Fibroblast of skin of back (primary cell): ENCODE data around the gene UBE2S. TPM values are rescaled to one million over a fixed set of nuclear protein-coding genes. Genes with fewer than 3 reads are reported as not detected.
"Not testable (repeated sequence)": the region's sequence is repeated elsewhere in the genome, so short reads cannot be mapped to it uniquely, and the experiment has no call there.

ENCODE experiments used
- DNase-seq: peaks from one replicate; pipeline ENCODE4 v3.0.0-alpha.2; 2013
- polyA plus RNA-seq, 2 experiments: library from polyadenylated mRNA; unstranded; fragments of 120-200 nt; gene quantifications; one replicate each; pipeline ENCODE4 v1.2.1, GENCODE V29; 2013; ENCODE audit not compliant: insufficient read length in 2 of 2

UBE2S gene
- 456 TPM for polyA plus RNA-seq (2013, experiment 1 of 2; ENCODE audit: insufficient read length)
- 78.2 TPM for polyA plus RNA-seq (2013, experiment 2 of 2; ENCODE audit: insufficient read length)

GRCh38 chr19:55407550-55407799, at the start of gene UBE2S:
TSS of gene UBE2S (minus strand) at chr19:55407788. CDS start at chr19:55407589, 199 bp downstream.
- not testable (repeated sequence) for DNase-seq

- DNase-seq = no peak
These were observed 48.8 kb upstream of the UBE2S start for GRCh38 chr19:55456347-55456746.

- no peak for DNase-seq
These were observed 48.1 kb upstream of the UBE2S start for GRCh38 chr19:55455576-55456235.

- peak; percentile 40 for DNase-seq
These were observed 47.2 kb upstream of the UBE2S start for GRCh38 chr19:55454787-55455243.

- DNase-seq = no peak
These were observed 46.1 kb upstream of the UBE2S start for GRCh38 chr19:55453511-55454260.

GRCh38 chr19:55452749-55453346, 45.3 kb upstream of the UBE2S start:
- DNase-seq = peak; percentile 81

- DNase-seq = no peak
These were observed 44.6 kb upstream of the UBE2S start for GRCh38 chr19:55451965-55452748.

- DNase-seq = no peak
These were observed 43.8 kb upstream of the UBE2S start for GRCh38 chr19:55451163-55451964.

GRCh38 chr19:55449469-55449868, 41.9 kb upstream of the UBE2S start:
- no peak for DNase-seq

GRCh38 chr19:55448175-55448490, 40.5 kb upstream of the UBE2S start:
- DNase-seq = not testable (repeated sequence)

GRCh38 chr19:55447421-55448174, 40.0 kb upstream of the UBE2S start:
- peak; percentile 50 for DNase-seq

GRCh38 chr19:55446060-55446459, 38.5 kb upstream of the UBE2S start:
- no peak for DNase-seq

- DNase-seq = no peak
These were observed 37.1 kb upstream of the UBE2S start for GRCh38 chr19:55444646-55445045.

GRCh38 chr19:55443824-55444480, 36.4 kb upstream of the UBE2S start:
- DNase-seq = no peak

GRCh38 chr19:55443045-55443823, 35.6 kb upstream of the UBE2S start, which contains the start of gene SHISA7:
TSS of gene SHISA7 (minus strand) at chr19:55443300. CDS start at chr19:55442863, 437 bp downstream.
- DNase-seq = no peak

- DNase-seq = no peak
These were observed 34.9 kb upstream of the UBE2S start for GRCh38 chr19:55442372-55442961.

GRCh38 chr19:55441692-55442321, 34.2 kb upstream of the UBE2S start:
- DNase-seq = no peak

GRCh38 chr19:55441319-55441691, 33.7 kb upstream of the UBE2S start:
- no peak for DNase-seq
